GM19467 (cell line): ENCODE data around the gene ESRRA.
"Not testable (repeated sequence)": the region's sequence is repeated elsewhere in the genome, so short reads cannot be mapped to it uniquely, and the experiment has no call there.

Source experiments
- ATAC-seq: cut with Tn5 transposase; IDR thresholded peaks from one replicate; pipeline ENCODE4 v1.9.1; 2021; ENCODE audit warnings: mild to moderate bottlenecking, moderate library complexity; ENCODE audit not compliant: unreplicated experiment

Gene ESRRA

GRCh38 chr11:64307795-64308194 lies 2.5 kb downstream of the ESRRA start:
- not testable (repeated sequence) for ATAC-seq

GRCh38 chr11:64312947-64313346 lies 7.6 kb downstream of the ESRRA start:
- ATAC-seq: no peak

GRCh38 chr11:64313491-64314145 lies 8.3 kb downstream of the ESRRA start:
- no peak for ATAC-seq

DNA sequence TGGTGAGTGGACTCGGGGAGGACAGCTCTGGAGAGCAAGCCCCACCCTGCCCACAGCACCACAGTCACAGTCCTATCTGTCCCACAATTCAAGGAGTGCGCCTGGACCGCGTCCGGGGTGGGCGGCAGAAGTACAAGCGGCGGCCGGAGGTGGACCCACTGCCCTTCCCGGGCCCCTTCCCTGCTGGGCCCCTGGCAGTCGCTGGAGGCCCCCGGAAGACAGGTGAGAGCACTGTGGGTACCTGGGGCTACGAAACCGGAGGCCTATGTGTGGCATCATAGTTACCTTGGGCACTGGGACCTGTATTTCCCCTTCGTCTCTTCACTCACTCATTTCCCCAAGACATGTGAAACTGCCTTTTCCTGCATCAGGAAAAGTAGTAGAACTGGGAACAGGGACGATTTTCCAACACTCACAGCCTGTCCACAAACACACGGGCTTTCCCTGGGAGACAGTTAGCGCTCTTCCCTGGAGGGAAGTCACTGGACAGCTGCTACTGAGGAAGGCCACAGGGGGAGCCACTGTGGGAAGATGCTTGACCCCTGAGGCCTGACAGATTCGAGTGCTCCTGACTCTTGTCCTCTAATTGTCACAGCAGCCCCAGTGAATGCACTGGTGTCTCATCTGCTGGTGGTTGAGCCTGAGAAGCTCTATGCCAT lies 9.0 kb downstream of the ESRRA start:
- no peak for ATAC-seq

GRCh38 chr11:64314805-64315561 lies 9.7 kb downstream of the ESRRA start:
- no peak for ATAC-seq

DNA sequence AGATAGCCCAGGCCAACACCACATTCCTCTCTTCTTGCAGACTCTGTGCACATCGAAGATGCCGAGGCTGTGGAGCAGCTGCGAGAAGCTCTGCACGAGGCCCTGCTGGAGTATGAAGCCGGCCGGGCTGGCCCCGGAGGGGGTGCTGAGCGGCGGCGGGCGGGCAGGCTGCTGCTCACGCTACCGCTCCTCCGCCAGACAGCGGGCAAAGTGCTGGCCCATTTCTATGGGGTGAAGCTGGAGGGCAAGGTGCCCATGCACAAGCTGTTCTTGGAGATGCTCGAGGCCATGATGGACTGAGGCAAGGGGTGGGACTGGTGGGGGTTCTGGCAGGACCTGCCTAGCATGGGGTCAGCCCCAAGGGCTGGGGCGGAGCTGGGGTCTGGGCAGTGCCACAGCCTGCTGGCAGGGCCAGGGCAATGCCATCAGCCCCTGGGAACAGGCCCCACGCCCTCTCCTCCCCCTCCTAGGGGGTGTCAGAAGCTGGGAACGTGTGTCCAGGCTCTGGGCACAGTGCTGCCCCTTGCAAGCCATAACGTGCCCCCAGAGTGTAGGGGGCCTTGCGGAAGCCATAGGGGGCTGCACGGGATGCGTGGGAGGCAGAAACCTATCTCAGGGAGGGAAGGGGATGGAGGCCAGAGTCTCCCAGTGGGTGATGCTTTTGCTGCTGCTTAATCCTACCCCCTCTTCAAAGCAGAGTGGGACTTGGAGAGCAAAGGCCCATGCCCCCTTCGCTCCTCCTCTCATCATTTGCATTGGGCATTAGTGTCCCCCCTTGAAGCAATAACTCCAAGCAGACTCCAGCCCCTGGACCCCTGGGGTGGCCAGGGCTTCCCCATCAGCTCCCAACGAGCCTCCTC lies 10.6 kb downstream of the ESRRA start:
- not testable (repeated sequence) for ATAC-seq

GRCh38 chr11:64316672-64317324 lies 11.5 kb downstream of the ESRRA start:
- ATAC-seq: peak; percentile 5

DNA sequence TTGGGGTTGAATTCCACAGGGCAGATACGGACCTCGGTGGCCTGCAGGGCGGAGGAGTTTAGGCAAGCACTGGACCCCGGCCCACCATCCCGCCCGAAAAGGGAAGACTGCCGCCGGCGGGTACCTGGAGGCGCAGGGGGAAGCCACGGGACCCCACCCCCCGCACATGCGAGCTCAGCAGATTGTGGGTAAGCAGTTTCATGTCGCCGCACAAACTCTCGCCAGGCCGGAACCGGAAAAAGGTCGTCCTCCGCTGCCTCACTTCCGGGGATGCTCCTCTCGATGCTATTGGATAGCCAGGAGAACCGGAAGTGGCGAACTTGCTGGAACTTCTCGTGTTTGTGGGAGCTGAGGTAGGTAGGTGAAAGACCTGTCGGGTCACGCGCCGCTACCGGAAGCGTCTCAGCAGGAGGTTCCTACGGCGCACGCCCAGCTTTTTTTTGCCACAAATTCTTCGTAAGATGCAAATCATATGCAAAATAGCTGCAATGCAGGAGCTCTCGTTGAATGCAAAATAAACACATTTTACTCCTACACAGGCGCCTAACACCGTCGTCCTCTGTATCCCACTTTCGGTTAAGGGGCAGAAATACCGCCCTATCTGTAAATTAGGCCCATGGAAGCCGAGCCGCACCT lies 12.1 kb downstream of the ESRRA start, which contains the start of gene TRMT112:
TRMT112 (minus strand) TSS at position 235 of the 636 bp plus-strand sequence; CDS start at position 202, 33 bp downstream.
- peak; percentile 52 for ATAC-seq

GRCh38 chr11:64317961-64318765 lies 12.8 kb downstream of the ESRRA start, which contains the start of gene PRDX5:
Gene PRDX5 (plus strand): TSS chr11:64318121. CDS start chr11:64318216, 95 bp downstream.
- ATAC-seq: peak; percentile 60

GRCh38 chr11:64318766-64319761 lies 13.7 kb downstream of the ESRRA start:
- no peak for ATAC-seq

GRCh38 chr11:64320556-64320955 lies 15.2 kb downstream of the ESRRA start:
- no peak for ATAC-seq

DNA sequence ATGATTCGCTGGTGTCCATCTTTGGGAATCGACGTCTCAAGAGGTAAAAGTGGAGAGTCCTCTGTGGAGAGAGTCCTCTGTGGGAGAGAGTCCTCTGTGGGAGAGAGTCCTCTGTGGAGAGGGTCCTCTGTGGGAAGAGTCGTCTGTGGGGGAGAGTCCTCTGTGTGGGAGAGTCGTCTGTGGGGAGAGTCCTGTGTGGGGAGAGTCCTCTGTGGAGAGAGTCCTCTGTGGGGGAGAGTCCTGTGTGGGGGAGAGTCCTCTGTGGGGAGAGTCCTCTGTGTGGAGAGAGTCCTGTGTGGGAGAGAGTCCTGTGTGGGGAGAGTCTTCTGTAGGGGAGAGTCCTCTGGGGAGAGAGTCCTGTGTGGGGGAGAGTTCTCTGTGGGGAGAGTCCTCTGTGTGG lies 15.7 kb downstream of the ESRRA start:
- no peak for ATAC-seq

DNA sequence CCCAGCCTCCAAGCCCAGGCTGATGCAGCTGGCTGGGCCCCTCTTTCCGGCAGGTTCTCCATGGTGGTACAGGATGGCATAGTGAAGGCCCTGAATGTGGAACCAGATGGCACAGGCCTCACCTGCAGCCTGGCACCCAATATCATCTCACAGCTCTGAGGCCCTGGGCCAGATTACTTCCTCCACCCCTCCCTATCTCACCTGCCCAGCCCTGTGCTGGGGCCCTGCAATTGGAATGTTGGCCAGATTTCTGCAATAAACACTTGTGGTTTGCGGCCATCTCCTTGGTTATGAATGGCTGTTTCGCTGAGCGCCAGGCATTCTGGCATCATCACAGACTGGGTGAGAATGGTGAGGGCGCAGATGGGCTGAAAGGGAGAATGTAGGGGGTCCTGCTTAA lies 16.2 kb downstream of the ESRRA start:
- ATAC-seq: no peak

DNA sequence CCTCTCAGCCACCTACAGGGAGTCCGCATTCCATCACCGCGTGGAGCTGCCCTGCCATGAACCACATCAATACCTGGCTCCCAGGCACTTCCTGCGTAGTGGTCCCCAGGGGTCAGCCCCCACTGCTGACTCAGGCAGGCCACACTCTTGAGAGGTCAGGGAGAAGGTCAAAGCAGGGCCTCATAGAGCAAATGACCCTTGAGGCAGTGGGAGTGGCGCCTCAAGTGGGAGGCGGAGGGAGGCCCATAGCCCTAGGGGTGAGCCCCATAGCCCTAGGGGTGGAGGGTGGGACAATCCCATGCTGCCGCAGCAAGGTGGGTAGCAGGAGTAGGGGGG lies 17.6 kb downstream of the ESRRA start:
- no peak for ATAC-seq

- ATAC-seq: no peak
Observed at GRCh38 chr11:64323373-64323772, 18.0 kb downstream of the ESRRA start.

DNA sequence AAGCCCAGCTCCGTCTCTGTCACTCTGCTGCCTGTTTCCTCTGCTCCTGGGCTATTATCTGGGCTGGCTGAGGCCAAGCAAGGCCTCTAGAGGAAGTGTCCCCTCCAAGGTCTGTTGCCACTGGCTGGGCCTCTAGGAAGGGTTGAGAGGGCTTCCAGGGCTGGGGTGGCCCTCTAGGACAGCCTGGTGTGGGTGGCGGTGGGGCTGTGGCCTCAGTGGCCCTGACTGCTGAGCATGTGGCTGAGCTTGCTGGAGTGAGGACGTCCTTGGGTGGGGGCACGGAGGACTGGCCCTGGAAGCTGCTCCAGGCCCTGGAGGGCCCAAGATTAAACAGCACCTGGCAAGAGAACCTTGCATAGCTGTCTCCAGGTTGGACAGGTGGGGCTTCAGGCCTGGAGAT lies 18.7 kb downstream of the ESRRA start:
- ATAC-seq: not testable (repeated sequence)

DNA sequence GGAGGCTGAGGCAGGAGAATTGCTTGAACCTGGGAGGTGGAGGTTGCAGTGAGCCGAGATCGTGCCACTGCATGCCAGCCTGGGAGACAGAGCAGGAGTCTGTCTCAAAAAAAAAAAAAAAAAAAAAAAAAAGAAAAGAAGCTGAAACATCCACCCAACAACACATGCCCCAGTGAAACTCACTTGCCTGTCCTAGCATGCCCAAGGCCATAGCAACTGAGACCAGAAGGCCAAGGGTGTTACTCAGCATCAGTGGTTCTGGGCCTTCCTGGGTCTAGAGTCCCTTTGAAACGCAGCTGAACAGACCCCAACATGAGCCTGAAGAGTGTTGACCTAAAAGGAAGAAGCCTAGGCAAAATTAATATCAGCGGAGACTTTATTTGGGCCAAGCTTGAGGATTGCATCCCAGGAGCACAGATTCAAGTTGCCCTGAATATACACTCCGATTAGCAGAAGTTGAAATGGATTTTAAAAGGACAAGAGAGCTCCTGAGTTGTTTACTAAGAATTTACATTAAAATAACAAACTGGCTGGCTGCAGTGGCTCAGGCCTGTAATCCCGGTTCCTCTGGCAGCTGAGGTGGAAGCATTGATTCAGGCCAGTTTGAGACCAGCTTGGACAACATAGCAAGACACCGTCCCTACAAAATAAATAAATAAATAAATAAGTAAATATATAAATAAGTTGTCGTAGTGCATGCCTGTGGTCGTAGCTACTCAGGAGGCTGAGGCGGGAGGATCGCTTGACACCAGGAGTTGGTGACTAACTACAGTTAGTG lies 19.6 kb downstream of the ESRRA start:
- no peak for ATAC-seq
